DND-41 (cell line): Measurements from ENCODE around the gene BARX1.

Experiments used
- ATAC-seq: fragments of 200-7000 bp; cut with Tn5 transposase; 3 replicates; pipeline ENCODE4 v1.9.1; 2021; ENCODE audit warnings: low read depth; ENCODE audit not compliant: insufficient read depth
- DNase-seq: peaks from one replicate; pipeline ENCODE4 v3.0.0-alpha.2; 2020
- H2AFZ ChIP-seq: 2 replicates; pipeline ENCODE4 v1.6.0; 2012; ENCODE audit warnings: low read depth, low read length
- H3K27ac ChIP-seq: 2 replicates; pipeline ENCODE4 v1.5.1; 2012; ENCODE audit warnings: low read length, inconsistent platforms
- H3K27me3 ChIP-seq: fragments of 200-600 bp; sonication (generic); 2 replicates; pipeline ENCODE4 v1.6.0; 2012; ENCODE audit warnings: low read length, mild to moderate bottlenecking, inconsistent platforms; ENCODE audit not compliant: insufficient read depth, poor library complexity
- H3K36me3 ChIP-seq: 2 replicates; pipeline ENCODE4 v1.5.1; 2012; ENCODE audit warnings: low read length, inconsistent platforms; ENCODE audit not compliant: insufficient read depth
- H3K4me1 ChIP-seq: 2 replicates; pipeline ENCODE4 v1.5.1; 2012; ENCODE audit warnings: mild to moderate bottlenecking, low read length; ENCODE audit not compliant: insufficient read depth
- H3K4me2 ChIP-seq: 2 replicates; pipeline ENCODE4 v1.6.0; 2012; ENCODE audit warnings: mild to moderate bottlenecking, moderate library complexity, low read length, inconsistent platforms; ENCODE audit not compliant: insufficient read depth
- H3K4me3 ChIP-seq, 2 experiments: fragments of 200-600 bp in 1 of 2; shearing (Covaris generic) in 1 of 2; 2 replicates each; pipeline ENCODE4 v1.5.1; 2012 to 2016; ENCODE audit warnings: inconsistent platforms in 2 of 2, low read length in 2 of 2, mild to moderate bottlenecking in 2 of 2, low read depth in 1 of 2, moderate library complexity in 1 of 2
- H3K79me2 ChIP-seq: 2 replicates; pipeline ENCODE4 v1.6.0; 2012; ENCODE audit warnings: low read length, inconsistent platforms; ENCODE audit not compliant: insufficient read depth
- H3K9ac ChIP-seq: 2 replicates; pipeline ENCODE4 v1.6.0; 2012; ENCODE audit warnings: low read depth, mild to moderate bottlenecking, inconsistent platforms, low read length, moderate library complexity
- H3K9me3 ChIP-seq: 2 replicates; pipeline ENCODE4 v1.5.1; 2012; ENCODE audit warnings: low read length, moderate library complexity, mild to moderate bottlenecking, inconsistent platforms; ENCODE audit not compliant: insufficient read depth, severe bottlenecking
- H4K20me1 ChIP-seq: 2 replicates; pipeline ENCODE4 v1.6.0; 2012; ENCODE audit warnings: low read length; ENCODE audit not compliant: insufficient read depth
- EZH2 ChIP-seq: IDR thresholded peaks from 3 replicates; pipeline ENCODE4 v1.6.1; 2012; ENCODE audit warnings: borderline replicate concordance, low read depth, mild to moderate bottlenecking, moderate library complexity, low read length, inconsistent platforms; ENCODE audit not compliant: severe bottlenecking
- TF ChIP-seq, protein P1 (sequence below): IDR thresholded peaks from 2 replicates; pipeline ENCODE4 v1.5.1; 2012; ENCODE audit warnings: borderline replicate concordance, low read length, moderate library complexity, mild to moderate bottlenecking; ENCODE audit not compliant: poor library complexity, severe bottlenecking; ENCODE audit errors: extremely low read depth

BARX1 gene

DNA sequence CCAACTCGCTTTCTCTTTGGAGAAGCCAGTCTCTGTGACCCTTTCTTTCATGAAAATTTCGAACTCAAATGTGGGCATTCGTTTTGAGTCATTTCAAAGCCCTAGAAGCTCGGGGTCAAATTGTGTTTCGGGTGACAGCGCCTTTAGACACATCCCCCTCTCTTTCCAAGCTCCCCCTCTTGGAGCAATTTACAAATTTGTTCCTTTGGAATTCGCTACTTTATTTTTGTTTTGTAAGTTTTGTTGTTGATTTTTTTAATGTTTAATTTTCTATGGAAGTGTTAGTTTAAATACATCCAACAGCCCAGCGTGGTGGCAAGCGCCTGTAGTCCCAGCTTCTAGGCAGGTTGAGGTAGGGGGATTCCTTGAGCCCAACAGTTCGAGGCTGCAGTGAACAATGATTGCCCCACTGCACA is 4.6 kb upstream of the BARX1 start:
- H3K4me1 ChIP-seq = peaks cover 6% of the 10 kb centered on the region
- H3K36me3 ChIP-seq = no peaks in the 10 kb centered on the region
- H3K4me3 ChIP-seq = no peak overlapping the region
- H3K79me2 ChIP-seq = no peaks in the 10 kb centered on the region
- H3K27ac ChIP-seq = no peak overlapping the region
- H2AFZ ChIP-seq = no peak overlapping the region
- DNase-seq (no peak), ATAC-seq (no peak)
- no peak for TF ChIP-seq EZH2
- TF ChIP-seq, protein P1, sequence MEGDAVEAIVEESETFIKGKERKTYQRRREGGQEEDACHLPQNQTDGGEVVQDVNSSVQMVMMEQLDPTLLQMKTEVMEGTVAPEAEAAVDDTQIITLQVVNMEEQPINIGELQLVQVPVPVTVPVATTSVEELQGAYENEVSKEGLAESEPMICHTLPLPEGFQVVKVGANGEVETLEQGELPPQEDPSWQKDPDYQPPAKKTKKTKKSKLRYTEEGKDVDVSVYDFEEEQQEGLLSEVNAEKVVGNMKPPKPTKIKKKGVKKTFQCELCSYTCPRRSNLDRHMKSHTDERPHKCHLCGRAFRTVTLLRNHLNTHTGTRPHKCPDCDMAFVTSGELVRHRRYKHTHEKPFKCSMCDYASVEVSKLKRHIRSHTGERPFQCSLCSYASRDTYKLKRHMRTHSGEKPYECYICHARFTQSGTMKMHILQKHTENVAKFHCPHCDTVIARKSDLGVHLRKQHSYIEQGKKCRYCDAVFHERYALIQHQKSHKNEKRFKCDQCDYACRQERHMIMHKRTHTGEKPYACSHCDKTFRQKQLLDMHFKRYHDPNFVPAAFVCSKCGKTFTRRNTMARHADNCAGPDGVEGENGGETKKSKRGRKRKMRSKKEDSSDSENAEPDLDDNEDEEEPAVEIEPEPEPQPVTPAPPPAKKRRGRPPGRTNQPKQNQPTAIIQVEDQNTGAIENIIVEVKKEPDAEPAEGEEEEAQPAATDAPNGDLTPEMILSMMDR = no peak
- H3K27me3 ChIP-seq = no peaks in the 10 kb centered on the region
- no peaks in the 10 kb centered on the region for H3K9me3 ChIP-seq
- no peaks in the 10 kb centered on the region for H4K20me1 ChIP-seq
- H3K9ac ChIP-seq = no peak overlapping the region
- no peak overlapping the region for H3K4me2 ChIP-seq

GRCh38 chr9:93958819-93959682 is 3.9 kb upstream of the BARX1 start:
- ATAC-seq (no peak), DNase-seq (no peak)
- no peak overlapping the region for H3K4me3 ChIP-seq
- no peaks in the 10 kb centered on the region for H3K9me3 ChIP-seq
- TF ChIP-seq EZH2 = no peak
- TF ChIP-seq, protein P1 = no peak
- no peaks in the 10 kb centered on the region for H3K27me3 ChIP-seq
- no peaks in the 10 kb centered on the region for H3K36me3 ChIP-seq
- no peak overlapping the region for H3K27ac ChIP-seq
- H3K9ac ChIP-seq = no peak overlapping the region
- no peaks in the 10 kb centered on the region for H3K79me2 ChIP-seq
- no peak overlapping the region for H2AFZ ChIP-seq
- peaks cover 6% of the 10 kb centered on the region for H3K4me1 ChIP-seq
- no peaks in the 10 kb centered on the region for H4K20me1 ChIP-seq
- H3K4me2 ChIP-seq = no peak overlapping the region

DNA sequence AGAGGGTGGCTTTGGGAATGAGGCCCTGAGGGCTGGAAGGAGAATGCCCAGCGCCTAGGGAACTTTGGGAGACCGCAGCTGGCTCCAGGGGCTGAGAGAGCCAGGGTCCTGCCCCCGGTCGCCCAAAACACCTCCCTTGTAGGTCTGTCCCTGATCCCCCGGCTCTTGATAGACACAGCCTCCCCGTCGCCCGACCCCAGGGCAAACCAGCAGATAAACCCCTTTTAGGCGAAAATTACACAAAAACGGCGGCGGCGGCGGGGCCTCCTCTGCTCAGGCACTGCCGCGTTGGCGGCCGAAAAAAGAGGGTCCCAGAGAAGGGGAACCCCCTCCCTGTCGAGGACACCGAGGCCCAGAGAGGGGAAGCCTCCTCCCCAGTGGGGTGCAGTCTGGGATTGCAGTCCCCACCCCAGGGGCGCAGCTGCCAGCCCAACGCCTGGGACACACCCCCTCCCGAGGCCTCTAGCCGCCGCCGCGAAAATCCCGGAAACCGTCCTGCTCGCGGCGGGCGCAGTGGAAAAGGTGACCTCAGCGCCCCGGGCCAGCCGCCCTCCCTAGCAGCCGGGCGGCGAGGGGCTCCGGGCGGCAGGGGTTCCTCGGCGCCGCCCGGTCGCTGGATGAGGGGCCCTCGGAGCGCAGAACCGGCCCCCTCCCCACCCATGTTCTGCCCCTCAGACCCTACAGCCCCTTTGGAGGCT is 3.1 kb upstream of the BARX1 start:
- Histone ChIP-seq H3K4me2 (no peak overlapping the region), H3K79me2 (no peaks in the 10 kb centered on the region), H2AFZ (no peak overlapping the region)

More for the DNA sequence above, 3.1 kb upstream of the BARX1 start:
- Histone ChIP-seq H4K20me1 (no peaks in the 10 kb centered on the region), H3K9me3 (no peaks in the 10 kb centered on the region), H3K27ac (no peak overlapping the region), H3K27me3 (no peaks in the 10 kb centered on the region), H3K36me3 (no peaks in the 10 kb centered on the region), H3K9ac (no peak overlapping the region), H3K4me1 (peaks cover 6% of the 10 kb centered on the region), H3K4me3 (no peak overlapping the region)
- TF ChIP-seq, protein P1 = no peak
- TF ChIP-seq EZH2 = no peak
- no peak for ATAC-seq
- no peak for DNase-seq
